Bronchial epithelial cell (primary cell): ENCODE results near the gene ERFL. TPM values are rescaled to one million over a fixed set of nuclear protein-coding genes. Genes with fewer than 3 reads are reported as not detected.

Experiments
- DNase-seq: peaks from one replicate; pipeline ENCODE4 v3.0.0-alpha.2; 2010; ENCODE audit warnings: low read depth
- FAIRE-seq: peaks from 2 replicates; lab custom pipeline; 2011; peaks lifted over from hg19 to GRCh38; lab: Jason Lieb, UNC
- H3K27me3 ChIP-seq: 2 replicates; pipeline ENCODE4 v1.5.1; 2011; ENCODE audit warnings: low read length; ENCODE audit not compliant: control insufficient read depth, insufficient read depth
- H3K36me3 ChIP-seq: 2 replicates; pipeline ENCODE4 v1.5.1; 2011; ENCODE audit warnings: low read length; ENCODE audit not compliant: control insufficient read depth, insufficient read depth
- H3K4me3 ChIP-seq: 2 replicates; pipeline ENCODE4 v1.5.1; 2011; ENCODE audit warnings: mild to moderate bottlenecking, low read depth, low read length, control low read depth
- CTCF ChIP-seq: IDR thresholded peaks from 2 replicates; pipeline ENCODE4 v1.5.1; 2011; ENCODE audit warnings: mild to moderate bottlenecking, moderate library complexity, low read length, control low read depth, inconsistent platforms; ENCODE audit not compliant: insufficient read depth, severe bottlenecking
- total RNA-seq: library from RNA; depleted of rRNA; stranded (reverse); fragments of >200 nt; gene quantifications from 2 replicates; pipeline ENCODE4 v1.2.1, GENCODE V29; 2014

The ERFL gene
- total RNA-seq, 1 donor from 2014 or later, result under 0.01 TPM

- H3K4me3 ChIP-seq, result no peak overlapping the region
- DNase-seq (no peak), FAIRE-seq (no peak)
- peaks cover 3% of the 10 kb centered on the region for H3K27me3 ChIP-seq
- H3K36me3 ChIP-seq, result no peaks in the 10 kb centered on the region
- TF ChIP-seq CTCF, result no peak
Observed at GRCh38 chr19:41968751-41969595, 40.7 kb upstream of the ERFL start.

GRCh38 chr19:41967054-41967783 lies 39.0 kb upstream of the ERFL start:
- FAIRE-seq (no peak), DNase-seq (no peak)
- Histone ChIP-seq H3K36me3 (no peaks in the 10 kb centered on the region), H3K27me3 (peaks cover 3% of the 10 kb centered on the region), H3K4me3 (no peak overlapping the region)
- TF ChIP-seq CTCF, result no peak

- no peak for TF ChIP-seq CTCF
- Histone ChIP-seq H3K27me3 (peaks cover 3% of the 10 kb centered on the region), H3K36me3 (no peaks in the 10 kb centered on the region), H3K4me3 (no peak overlapping the region)
- DNase-seq (no peak), FAIRE-seq (no peak)
Observed at GRCh38 chr19:41965106-41965505, 36.9 kb upstream of the ERFL start.

- H3K4me3 ChIP-seq, result no peak overlapping the region
- DNase-seq (no peak), FAIRE-seq (no peak)
Observed at GRCh38 chr19:41960973-41961372, 32.7 kb upstream of the ERFL start.

More at GRCh38 chr19:41960973-41961372, 32.7 kb upstream of the ERFL start:
- no peaks in the 10 kb centered on the region for H3K27me3 ChIP-seq
- H3K36me3 ChIP-seq, result peaks cover 2% of the 10 kb centered on the region
- TF ChIP-seq CTCF, result no peak
